ENCODE results near the gene DLL4. TPM values are rescaled to one million over a fixed set of nuclear protein-coding genes. Genes with fewer than 3 reads are reported as not detected.
A peak's percentile ranks its signal among the peaks of the same experiment; 100 is the strongest.

Gene DLL4
- total RNA-seq, 1 donor from 2014 or later = 15.2 TPM

GRCh38 chr15:40906091-40906990 is 22.8 kb upstream of the DLL4 start:
- DNase-seq (ENCODE audit: low spot score) = peak; percentile 97

GRCh38 chr15:40906991-40907802 is 21.9 kb upstream of the DLL4 start:
- no peak for DNase-seq (ENCODE audit: low spot score)

- no peak for DNase-seq (ENCODE audit: low spot score)
Measured at GRCh38 chr15:40908095-40908494, 21.0 kb upstream of the DLL4 start.

GRCh38 chr15:40909662-40910630 is 19.2 kb upstream of the DLL4 start:
- no peak for DNase-seq (ENCODE audit: low spot score)

- DNase-seq (ENCODE audit: low spot score) = no peak
Measured at GRCh38 chr15:40911141-40911540, 18.0 kb upstream of the DLL4 start.

- DNase-seq (ENCODE audit: low spot score) = no peak
Measured at GRCh38 chr15:40911693-40912092, 17.4 kb upstream of the DLL4 start.

DNA sequence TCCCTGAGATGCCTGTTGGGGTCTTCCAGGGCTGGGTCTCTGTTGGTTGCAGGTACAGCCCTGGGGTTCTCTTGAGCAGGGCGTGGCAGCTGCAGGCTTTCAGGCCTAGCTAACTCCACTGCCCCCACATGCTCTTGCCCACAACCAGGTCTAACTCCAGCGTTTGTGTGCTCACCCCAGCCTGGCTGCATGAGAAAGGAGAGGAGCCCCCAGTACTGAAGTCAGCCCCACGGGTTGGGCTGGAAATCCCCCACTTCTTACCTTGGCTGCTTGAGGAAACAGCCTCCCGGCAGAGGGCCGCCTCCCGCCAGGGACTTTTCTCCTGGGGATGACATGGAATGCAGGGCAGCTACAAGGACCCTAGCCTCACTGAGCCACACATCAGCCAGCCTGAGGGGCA is 16.7 kb upstream of the DLL4 start:
- no peak for DNase-seq (ENCODE audit: low spot score)

- DNase-seq (ENCODE audit: low spot score) = no peak
Measured at GRCh38 chr15:40914013-40914412, 15.1 kb upstream of the DLL4 start.

GRCh38 chr15:40914486-40914885 is 14.7 kb upstream of the DLL4 start:
- DNase-seq (ENCODE audit: low spot score) = no peak

GRCh38 chr15:40915116-40915661 is 14.0 kb upstream of the DLL4 start:
- no peak for DNase-seq (ENCODE audit: low spot score)

DNA sequence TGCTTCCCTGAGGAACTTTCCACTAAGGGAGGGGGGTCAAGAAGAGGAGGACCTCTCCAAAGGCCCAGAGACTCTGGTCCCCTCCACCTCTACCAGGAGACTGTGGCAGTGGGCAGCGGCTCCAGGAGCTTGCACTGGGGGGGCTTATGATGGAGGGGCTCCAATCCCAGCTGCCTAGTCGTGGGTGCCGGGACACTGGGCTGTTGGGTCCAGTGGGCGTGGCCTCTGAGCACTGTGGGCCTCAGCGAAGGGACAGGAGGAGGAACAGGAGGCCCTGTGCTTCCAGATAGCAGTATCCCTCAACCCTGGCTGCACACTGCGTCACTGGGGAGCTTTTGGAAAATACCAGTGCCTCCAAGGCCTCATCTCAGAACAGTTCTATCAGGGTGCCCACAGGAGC is 13.5 kb upstream of the DLL4 start:
- no peak for DNase-seq (ENCODE audit: low spot score)

DNA sequence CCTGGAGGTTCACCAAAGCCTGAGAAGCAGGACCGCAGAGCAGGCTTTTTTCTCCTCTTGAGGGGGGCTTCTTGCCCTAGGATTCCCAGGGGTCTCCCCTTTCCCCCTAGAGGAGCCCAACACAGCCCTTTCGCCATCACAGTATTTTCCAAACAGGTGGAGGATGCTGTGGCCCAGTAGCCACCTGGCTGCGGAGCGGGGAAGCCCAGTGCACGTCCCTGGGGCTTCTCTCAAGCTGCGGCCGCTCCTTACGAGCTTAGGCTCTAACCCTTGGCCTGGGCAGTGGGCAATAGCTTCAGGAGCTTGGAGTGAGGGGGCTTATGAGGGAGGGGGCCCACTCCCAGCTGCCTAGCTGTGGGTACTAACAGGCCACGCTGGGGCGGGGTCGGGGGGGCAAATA is 11.6 kb upstream of the DLL4 start:
- DNase-seq (ENCODE audit: low spot score) = no peak

DNA sequence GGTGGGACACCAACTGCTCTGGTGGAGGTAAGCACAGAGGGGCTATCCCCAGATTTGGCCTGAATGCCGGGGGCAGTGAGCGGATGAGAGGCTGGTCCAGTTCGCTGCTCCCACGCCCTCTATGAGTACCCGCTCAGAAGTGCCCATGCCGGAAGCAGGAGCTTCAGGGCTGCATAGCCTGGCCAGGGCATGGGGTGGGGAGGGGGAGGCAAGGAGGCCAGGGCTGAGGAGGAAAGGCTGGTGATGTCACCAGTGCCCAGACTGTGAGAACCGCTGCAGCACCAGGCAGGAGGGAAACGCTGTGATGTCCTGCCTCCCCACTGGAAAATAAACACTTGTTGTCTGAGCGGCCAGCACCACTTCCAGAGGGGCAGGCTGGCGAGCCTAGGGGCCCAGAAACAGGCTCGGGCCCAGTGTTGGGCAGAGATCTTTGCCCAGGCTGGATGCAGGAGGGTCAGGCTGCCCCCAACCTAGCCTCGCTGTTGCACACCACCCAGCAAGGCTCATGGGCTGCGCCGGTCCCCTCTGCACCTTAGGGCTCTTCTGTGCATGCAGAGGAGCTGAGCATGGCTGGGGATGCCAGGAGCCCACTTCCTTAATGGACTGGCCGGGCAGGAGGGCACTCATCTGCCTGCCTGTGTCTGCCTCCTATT is 10.9 kb upstream of the DLL4 start:
- DNase-seq (ENCODE audit: low spot score) = no peak

DNA sequence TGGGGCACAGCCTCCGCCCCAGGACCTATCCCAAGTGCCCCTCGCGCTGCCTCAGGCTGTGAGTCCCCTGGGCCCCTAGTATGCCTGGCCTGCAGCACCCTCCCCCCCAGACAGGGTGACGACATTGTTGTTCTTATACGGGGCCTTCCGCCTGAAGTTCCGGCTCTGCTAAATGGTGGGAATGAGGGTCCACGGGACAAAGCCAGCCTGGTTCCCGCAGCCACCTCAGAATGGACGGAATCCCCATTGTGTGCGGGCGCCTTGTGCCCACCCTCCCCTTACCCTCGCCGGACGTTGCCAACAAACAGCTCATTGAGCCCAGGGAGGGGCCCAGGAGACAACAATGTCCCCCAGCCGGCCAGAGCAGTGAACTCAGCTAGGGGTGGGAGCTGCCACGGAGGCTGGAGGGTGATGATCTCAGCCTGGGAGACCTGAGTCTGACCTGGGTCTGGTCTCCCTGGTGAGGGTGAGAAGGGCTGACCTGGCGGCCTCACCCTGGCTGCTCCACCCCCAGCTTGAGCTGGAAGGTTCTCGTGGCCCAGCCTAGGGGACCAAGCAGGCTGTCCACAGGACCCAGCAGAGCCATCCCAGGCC is 10.2 kb upstream of the DLL4 start:
- no peak for DNase-seq (ENCODE audit: low spot score)

GRCh38 chr15:40921949-40922607 is 7.1 kb upstream of the DLL4 start:
- DNase-seq (ENCODE audit: low spot score) = no peak

GRCh38 chr15:40922608-40923005 is 6.5 kb upstream of the DLL4 start:
- no peak for DNase-seq (ENCODE audit: low spot score)

DNA sequence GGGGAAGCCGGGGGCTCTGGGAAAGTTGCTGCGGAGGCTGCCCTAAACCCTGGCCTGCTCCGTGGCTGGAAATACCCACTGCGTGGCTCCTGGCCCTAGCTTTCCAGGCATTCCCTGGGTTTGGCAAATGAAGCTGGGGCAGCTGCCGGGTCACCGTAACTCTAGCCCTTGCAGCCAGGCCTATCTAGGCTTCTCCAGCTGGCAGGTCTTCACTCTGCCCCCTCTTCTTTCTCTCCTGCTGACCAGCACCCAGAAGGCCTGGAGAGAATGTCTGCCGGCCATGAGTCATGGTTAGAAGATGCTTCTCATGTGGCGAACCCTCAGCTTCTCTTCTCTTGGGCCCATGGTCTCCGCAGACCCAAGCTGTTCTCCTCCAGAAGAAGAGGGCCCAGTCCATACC is 5.6 kb upstream of the DLL4 start:
- DNase-seq (ENCODE audit: low spot score) = no peak

GRCh38 chr15:40925495-40925862 is 3.7 kb upstream of the DLL4 start:
- DNase-seq (ENCODE audit: low spot score) = no peak

DNA sequence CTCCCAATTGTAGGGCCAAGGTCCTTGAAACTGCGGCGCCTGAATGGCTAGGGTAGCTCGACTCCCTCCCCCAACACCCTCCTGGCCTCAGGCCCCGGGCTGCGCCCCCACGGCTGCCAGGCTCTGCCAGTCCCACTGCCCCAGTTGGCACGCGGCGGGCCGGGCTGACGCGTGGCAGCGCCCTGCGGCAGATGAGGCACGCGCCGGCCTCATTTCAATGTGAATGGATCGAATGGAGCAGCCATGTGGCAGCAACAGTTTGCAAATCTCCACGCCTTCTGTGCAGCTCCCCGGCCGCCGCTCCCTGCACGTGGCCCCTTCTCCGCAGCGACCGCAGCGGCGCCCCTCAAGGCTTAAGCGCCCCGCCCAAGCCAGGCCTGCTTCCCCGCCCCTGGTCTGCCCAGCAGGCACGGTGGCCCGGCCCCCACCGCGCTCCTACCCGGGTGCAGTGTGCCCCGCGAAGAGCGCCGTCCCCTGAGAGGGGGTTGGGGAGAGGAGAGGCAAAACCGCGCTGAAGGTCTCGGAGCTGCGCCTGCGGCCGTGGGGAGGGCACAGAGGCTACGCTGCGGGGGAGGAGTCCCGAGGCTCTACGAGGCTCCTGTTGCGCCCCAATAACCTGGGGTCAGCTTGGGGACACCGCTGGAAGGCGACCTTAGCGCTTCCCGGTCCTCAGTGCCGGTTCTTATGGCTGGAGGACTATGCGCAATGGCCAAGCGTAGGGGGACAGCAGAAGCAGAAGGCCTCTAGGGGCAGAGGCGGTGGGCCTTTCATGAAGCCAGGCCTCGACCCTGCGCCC is 3.1 kb upstream of the DLL4 start:
- DNase-seq (ENCODE audit: low spot score) = no peak
